Stimulated activated CD4-positive, alpha-beta T cell treated with anti-CD3 and anti-CD28 coated beads, Interleukin-4, amount 100 ng/mL, for 48 hours (primary cell): ENCODE data around the gene KCNH2.
A peak's percentile ranks its signal among the peaks of the same experiment; 100 is the strongest.

ENCODE experiments used
- DNase-seq, 2 donors: peaks; one replicate each; pipeline ENCODE4 v3.0.0-alpha.2; 2020; ENCODE audit warnings: low read depth in 2 of 2

Gene KCNH2

DNA sequence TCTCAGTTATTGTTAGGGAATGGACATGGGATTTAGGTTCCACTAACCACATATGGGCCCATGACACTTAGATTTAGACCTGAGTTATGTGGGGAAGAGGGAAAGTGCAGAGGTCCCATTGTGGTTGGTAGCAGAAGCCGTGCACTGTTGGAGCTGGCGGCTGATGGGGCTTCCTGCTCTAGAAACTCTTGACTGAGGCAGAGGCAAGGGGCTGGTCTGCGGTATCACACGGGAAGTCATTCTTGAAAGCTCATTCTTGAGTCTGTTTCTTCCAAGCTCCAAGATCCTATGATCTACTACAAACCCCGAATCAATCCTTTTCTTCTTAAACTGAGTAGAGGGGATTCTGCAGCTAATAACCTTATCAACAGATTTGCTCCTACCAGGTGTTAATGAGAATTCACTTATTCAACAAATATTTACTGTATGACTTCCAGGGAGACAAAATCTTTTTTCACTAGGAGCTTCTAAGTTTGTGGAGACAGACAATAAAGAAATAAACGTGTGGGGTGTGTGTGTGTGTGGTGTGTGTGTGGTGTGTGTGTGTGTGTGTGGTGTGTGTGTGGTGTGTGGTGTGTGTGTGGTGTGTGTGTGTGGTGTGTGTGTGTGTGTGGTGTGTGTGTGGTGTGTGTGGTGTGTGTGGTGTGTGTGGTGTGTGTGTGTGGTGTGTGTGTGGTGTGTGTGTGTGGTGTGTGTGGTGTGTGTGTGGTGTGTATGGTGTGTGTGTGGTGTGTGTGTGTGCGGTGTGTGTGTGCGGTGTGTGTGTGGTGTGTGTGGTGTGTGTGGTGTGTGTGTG is 68.7 kb downstream of the KCNH2 start:
- no peak for DNase-seq

DNA sequence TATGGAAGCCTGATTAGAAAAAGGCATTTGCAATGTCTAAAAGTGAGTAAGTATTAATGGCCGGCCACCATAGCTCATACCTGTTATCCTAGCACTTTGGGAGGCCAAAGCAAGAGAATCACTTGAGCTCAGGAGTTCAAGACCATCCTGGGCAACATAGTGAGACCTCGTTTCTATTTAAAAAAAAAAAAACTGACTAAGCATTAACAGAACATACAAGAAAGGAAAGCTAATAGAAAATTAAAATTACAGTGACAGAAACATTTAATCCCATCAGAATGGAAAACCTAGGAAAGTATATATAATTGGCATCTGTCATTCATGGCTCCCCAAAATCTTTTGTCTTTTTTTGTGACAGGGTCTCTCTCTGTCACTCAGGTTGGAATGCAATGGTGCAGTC is 69.9 kb downstream of the KCNH2 start:
- DNase-seq, result no peak

DNA sequence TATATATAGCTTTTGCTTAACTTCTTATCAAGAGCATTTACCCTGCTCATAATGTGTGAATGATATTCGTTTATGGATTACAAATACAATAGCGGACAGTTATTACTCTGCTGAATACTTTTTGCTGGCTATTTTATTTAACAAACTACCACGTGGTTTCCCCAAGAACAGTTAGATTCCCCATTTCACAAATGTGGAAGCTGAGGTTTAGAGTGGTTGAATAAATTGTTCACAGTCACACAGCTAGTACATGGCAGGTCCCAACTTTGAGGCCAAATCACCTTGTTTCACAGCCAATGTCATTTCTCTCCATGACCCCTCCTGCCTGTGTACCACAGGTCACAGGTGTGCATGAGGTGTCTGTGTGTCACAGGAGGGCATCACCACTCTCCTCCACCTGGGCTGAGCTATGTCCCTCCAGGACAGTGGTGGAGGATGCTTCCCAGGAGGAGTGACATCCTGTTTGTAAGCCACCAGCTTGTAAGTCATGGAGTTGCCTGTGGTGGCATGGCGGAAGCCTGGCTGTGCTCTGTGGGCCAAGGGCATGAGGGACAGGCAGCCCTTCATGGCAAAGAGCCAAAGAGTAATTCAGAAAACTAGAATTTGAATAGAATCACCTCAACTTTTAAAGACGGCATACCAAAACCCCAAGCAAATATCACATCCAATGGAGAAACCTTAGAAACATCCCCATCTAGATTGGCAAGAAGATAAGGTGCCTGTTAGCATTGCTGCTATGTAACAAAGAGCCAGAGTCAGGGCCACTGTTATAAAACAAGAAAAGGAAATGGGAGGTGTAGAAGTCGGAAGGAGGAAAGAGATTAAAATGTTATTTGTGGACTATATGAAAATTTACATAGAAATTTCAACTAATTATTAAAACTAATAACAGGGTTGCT is 73.9 kb downstream of the KCNH2 start:
- no peak for DNase-seq

- DNase-seq, result no peak
Measured at GRCh38 chr7:150903606-150904005, 74.5 kb downstream of the KCNH2 start.

- no peak for DNase-seq
Measured at GRCh38 chr7:150902078-150903033, 75.8 kb downstream of the KCNH2 start.

GRCh38 chr7:150901160-150902035 is 76.7 kb downstream of the KCNH2 start:
- no peak for DNase-seq

- DNase-seq, result no peak
Measured at GRCh38 chr7:150900675-150901074, 77.4 kb downstream of the KCNH2 start.

DNA sequence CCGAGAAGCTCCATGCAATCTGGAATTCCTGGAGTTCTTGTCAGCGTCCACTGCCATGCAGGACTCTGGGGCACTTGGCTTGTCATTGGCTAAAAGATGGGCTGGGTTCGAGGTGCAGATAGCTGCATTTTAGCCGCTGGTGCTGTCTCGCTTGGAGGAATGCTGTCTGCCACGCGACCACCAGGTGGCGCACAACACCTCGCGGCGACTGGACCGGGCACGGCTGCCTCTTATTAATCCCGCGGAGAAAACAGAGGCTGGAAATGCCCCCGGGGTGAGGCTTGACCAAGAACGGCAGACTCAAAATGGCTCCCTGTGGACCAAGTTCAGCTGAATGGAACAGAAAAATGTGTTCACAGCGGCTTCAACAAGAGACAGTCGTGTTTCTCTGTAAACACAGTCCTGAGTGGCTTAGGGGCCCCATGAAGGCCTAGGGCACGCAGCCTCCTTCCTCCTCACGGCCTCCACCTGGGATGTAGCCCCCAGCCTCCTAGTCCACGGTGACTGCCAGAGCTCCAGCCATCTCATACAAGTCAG is 79.6 kb downstream of the KCNH2 start:
- DNase-seq, result peak; percentile 69 to 76

- peak in 1 of 2 donors; percentile 19 for DNase-seq
Measured at GRCh38 chr7:150897502-150898474, 80.3 kb downstream of the KCNH2 start.

GRCh38 chr7:150896562-150897209 is 81.4 kb downstream of the KCNH2 start:
- no peak for DNase-seq

GRCh38 chr7:150895809-150896208 is 82.3 kb downstream of the KCNH2 start:
- DNase-seq, result no peak
